Loucy (cell line): ENCODE results near the gene GCDH.

Experiments
- H2AFZ ChIP-seq: fragments of 200-600 bp; sonication (generic); 2 replicates; pipeline ENCODE4 v1.6.0; 2016; ENCODE audit warnings: antibody characterized with exemption, mild to moderate bottlenecking, low read length, moderate library complexity
- H3F3A ChIP-seq: fragments of 200-600 bp; 2 replicates; pipeline ENCODE4 v1.6.0; 2016; ENCODE audit warnings: antibody characterized with exemption, low read depth, mild to moderate bottlenecking
- H3K27me3 ChIP-seq: fragments of 200-600 bp; sonication (generic); 2 replicates; pipeline ENCODE4 v1.6.1; 2014; ENCODE audit warnings: low read length, mild to moderate bottlenecking; ENCODE audit not compliant: insufficient read depth, poor library complexity, severe bottlenecking
- H3K36me3 ChIP-seq: fragments of 200-600 bp; sonication (generic); 2 replicates; pipeline ENCODE4 v1.6.1; 2016; ENCODE audit warnings: low read length; ENCODE audit not compliant: insufficient read depth
- H3K4me1 ChIP-seq: fragments of 200-600 bp; sonication (generic); 2 replicates; pipeline ENCODE4 v1.5.1; 2014; ENCODE audit warnings: low read length, mild to moderate bottlenecking; ENCODE audit not compliant: insufficient read depth, poor library complexity, severe bottlenecking
- H3K4me2 ChIP-seq: fragments of 200-600 bp; sonication (generic); 2 replicates; pipeline ENCODE4 v1.6.0; 2014; ENCODE audit warnings: antibody characterized with exemption, low read length, low read depth, mild to moderate bottlenecking; ENCODE audit not compliant: poor library complexity, severe bottlenecking
- H3K4me3 ChIP-seq: fragments of 200-600 bp; sonication (generic); 2 replicates; pipeline ENCODE4 v1.5.1; 2014; ENCODE audit warnings: low read length, mild to moderate bottlenecking, mixed read lengths; ENCODE audit not compliant: poor library complexity, severe bottlenecking
- H3K79me2 ChIP-seq: fragments of 200-600 bp; sonication (generic); 2 replicates; pipeline ENCODE4 v1.6.1; 2014; ENCODE audit warnings: low read length; ENCODE audit not compliant: insufficient read depth
- H3K9ac ChIP-seq: fragments of 200-600 bp; sonication (generic); 2 replicates; pipeline ENCODE4 v1.6.0; 2014; ENCODE audit warnings: mild to moderate bottlenecking, low read depth, low read length, moderate library complexity; ENCODE audit not compliant: poor library complexity, severe bottlenecking
- H3K9me2 ChIP-seq: fragments of 200-600 bp; sonication (generic); replicated peaks from 2 replicates; pipeline ENCODE4 v1.6.1; 2016; ENCODE audit warnings: low read depth, low read length, mixed read lengths
- H3K9me3 ChIP-seq: fragments of 200-600 bp; sonication (generic); 2 replicates; pipeline ENCODE4 v1.6.1; 2014; ENCODE audit warnings: mild to moderate bottlenecking, antibody characterized with exemption, low read length, low read depth; ENCODE audit not compliant: insufficient read depth
- H4K20me1 ChIP-seq: fragments of 200-600 bp; sonication (generic); 2 replicates; pipeline ENCODE4 v1.6.0; 2014; ENCODE audit warnings: antibody characterized with exemption, low read length, mild to moderate bottlenecking; ENCODE audit not compliant: insufficient read depth, poor library complexity, severe bottlenecking
- CTCF ChIP-seq: fragments of 200-600 bp; sonication (generic); conservative IDR thresholded peaks from 2 replicates; pipeline ENCODE4 v1.5.1; 2014; ENCODE audit warnings: mild to moderate bottlenecking, antibody characterized with exemption, low read length
- EZH2phosphoT487 ChIP-seq: fragments of 200-600 bp; IDR thresholded peaks from 2 replicates; pipeline ENCODE4 v1.6.1; 2018; ENCODE audit warnings: antibody characterized with exemption, mild to moderate bottlenecking, moderate library complexity, borderline replicate concordance

The GCDH gene

GRCh38 chr19:12856653-12857052 is 34.3 kb upstream of the GCDH start:
- H3K9me3 ChIP-seq: no peaks in the 10 kb centered on the region
- H3K36me3 ChIP-seq: no peaks in the 10 kb centered on the region
- H3K9me2 ChIP-seq: no peaks in the 10 kb centered on the region
- no peaks in the 10 kb centered on the region for H3K79me2 ChIP-seq
- TF ChIP-seq EZH2phosphoT487 (no peak), CTCF (no peak)
- no peaks in the 10 kb centered on the region for H4K20me1 ChIP-seq
- H3K4me2 ChIP-seq: no peak overlapping the region
- H3F3A ChIP-seq: no peaks in the 10 kb centered on the region
- no peaks in the 10 kb centered on the region for H3K4me1 ChIP-seq
- no peak overlapping the region for H2AFZ ChIP-seq
- H3K27me3 ChIP-seq: no peaks in the 10 kb centered on the region
- H3K9ac ChIP-seq: no peak overlapping the region
- H3K4me3 ChIP-seq: no peak overlapping the region

GRCh38 chr19:12858041-12858928 is 32.7 kb upstream of the GCDH start:
- Histone ChIP-seq H3K36me3 (no peaks in the 10 kb centered on the region), H2AFZ (no peak overlapping the region), H3K9ac (no peak overlapping the region), H3K27me3 (no peaks in the 10 kb centered on the region), H3K4me2 (no peak overlapping the region), H3K9me3 (no peaks in the 10 kb centered on the region), H3K9me2 (no peaks in the 10 kb centered on the region), H4K20me1 (no peaks in the 10 kb centered on the region), H3K79me2 (no peaks in the 10 kb centered on the region), H3F3A (no peaks in the 10 kb centered on the region), H3K4me3 (no peak overlapping the region), H3K4me1 (no peaks in the 10 kb centered on the region)
- no peak for TF ChIP-seq EZH2phosphoT487
- TF ChIP-seq CTCF: no peak

- H3K9me3 ChIP-seq: no peaks in the 10 kb centered on the region
- H3K9ac ChIP-seq: no peak overlapping the region
- TF ChIP-seq CTCF (no peak), EZH2phosphoT487 (no peak)
- H3K4me1 ChIP-seq: no peaks in the 10 kb centered on the region
- no peak overlapping the region for H2AFZ ChIP-seq
- no peaks in the 10 kb centered on the region for H3K36me3 ChIP-seq
- H3K4me2 ChIP-seq: no peak overlapping the region
- H4K20me1 ChIP-seq: no peaks in the 10 kb centered on the region
- no peaks in the 10 kb centered on the region for H3K79me2 ChIP-seq
- no peaks in the 10 kb centered on the region for H3K9me2 ChIP-seq
- no peaks in the 10 kb centered on the region for H3K27me3 ChIP-seq
- H3F3A ChIP-seq: no peaks in the 10 kb centered on the region
- no peak overlapping the region for H3K4me3 ChIP-seq
Observed at GRCh38 chr19:12859546-12859945, 31.4 kb upstream of the GCDH start.
